Activated CD8-positive, alpha-beta T cell treated with anti-CD3 and anti-CD28 coated beads, Interleukin-2, amount 10 ng/mL, durations not matched to agents 7 days and 5 days (primary cell): ENCODE results near the gene RAMP2. TPM values are rescaled to one million over a fixed set of nuclear protein-coding genes. Genes with fewer than 3 reads are reported as not detected.

Experiments used
- ATAC-seq: fragments of 150-1000 bp; cut with Tn5 transposase; one replicate; pipeline ENCODE4 v1.10.0; 2021; ENCODE audit warnings: moderate library complexity
- CTCF ChIA-PET: fragments of 350-600 bp; sonication (Branson Sonifier 250); formaldehyde crosslinking; loops from one replicate; lab custom pipeline; 2021; ENCODE audit warnings: antibody characterized with exemption; lab: Charles Lee
- POLR2A ChIA-PET: fragments of 350-600 bp; sonication (Branson Sonifier 250); formaldehyde crosslinking; loops from one replicate; lab custom pipeline; 2021; ENCODE audit warnings: antibody characterized with exemption; lab: Charles Lee
- DNase-seq: peaks from one replicate; pipeline ENCODE4 v3.0.0-alpha.2; 2020
- H3K27ac Mint-ChIP-seq: one replicate; pipeline ENCODE4 v1.8.0; 2021; ENCODE audit warnings: mild to moderate bottlenecking, mixed read lengths
- H3K27me3 Mint-ChIP-seq: one replicate; pipeline ENCODE4 v1.8.0; 2021; ENCODE audit warnings: low read depth, mixed read lengths
- H3K36me3 Mint-ChIP-seq: one replicate; pipeline ENCODE4 v1.8.0; 2021; ENCODE audit warnings: low read depth, mixed read lengths
- H3K4me1 Mint-ChIP-seq: one replicate; pipeline ENCODE4 v1.8.0; 2021; ENCODE audit warnings: low read depth, mixed read lengths
- H3K4me3 Mint-ChIP-seq: one replicate; pipeline ENCODE4 v1.8.0; 2021; ENCODE audit warnings: mild to moderate bottlenecking, mixed read lengths
- H3K9me3 Mint-ChIP-seq: one replicate; pipeline ENCODE4 v1.8.0; 2022; ENCODE audit warnings: mixed read lengths; ENCODE audit not compliant: insufficient read depth
- total RNA-seq, 2 experiments: library from RNA; stranded (reverse); gene quantifications; one replicate each; pipeline ENCODE4 v1.2.3, GENCODE V29; 2021

RAMP2 gene
- total RNA-seq, 2 experiments from 2014 or later, result not detected

DNA sequence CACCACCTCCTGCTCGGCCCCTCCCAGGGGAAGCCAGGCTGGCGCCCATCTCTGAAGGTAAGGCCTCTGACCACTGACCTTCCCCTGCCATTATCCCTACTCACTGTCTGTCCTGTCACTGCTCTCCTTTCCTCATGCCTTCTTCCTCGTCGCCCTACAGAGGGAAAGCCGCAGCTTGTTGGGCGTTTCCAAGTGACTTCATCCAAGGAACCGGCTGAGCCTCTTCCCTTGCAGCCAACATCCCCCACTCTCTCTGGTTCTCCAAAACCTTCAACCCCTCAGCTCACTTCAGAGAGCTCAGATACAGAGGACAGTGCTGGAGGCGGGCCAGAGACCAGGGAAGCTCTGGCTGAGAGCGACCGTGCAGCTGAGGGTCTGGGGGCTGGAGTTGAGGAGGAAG lies 34.4 kb downstream of the RAMP2 start:
- H3K9me3 Mint-ChIP-seq, result no peaks in the 10 kb centered on the region
- H3K36me3 Mint-ChIP-seq, result peaks cover 13% of the 10 kb centered on the region
- peaks cover 18% of the 10 kb centered on the region for H3K4me1 Mint-ChIP-seq
- no peak for ATAC-seq
- DNase-seq, result no peak
- H3K4me3 Mint-ChIP-seq, result no peak overlapping the region
- ChIA-PET CTCF (interaction anchor here (2.1 kb wide), 1 partner anchor 29 kb away, joined by 5 read pairs; the partner anchor contains the start of gene BECN1), POLR2A (no interaction called here)
- H3K27me3 Mint-ChIP-seq, result peaks cover 5% of the 10 kb centered on the region
- no peak overlapping the region for H3K27ac Mint-ChIP-seq

DNA sequence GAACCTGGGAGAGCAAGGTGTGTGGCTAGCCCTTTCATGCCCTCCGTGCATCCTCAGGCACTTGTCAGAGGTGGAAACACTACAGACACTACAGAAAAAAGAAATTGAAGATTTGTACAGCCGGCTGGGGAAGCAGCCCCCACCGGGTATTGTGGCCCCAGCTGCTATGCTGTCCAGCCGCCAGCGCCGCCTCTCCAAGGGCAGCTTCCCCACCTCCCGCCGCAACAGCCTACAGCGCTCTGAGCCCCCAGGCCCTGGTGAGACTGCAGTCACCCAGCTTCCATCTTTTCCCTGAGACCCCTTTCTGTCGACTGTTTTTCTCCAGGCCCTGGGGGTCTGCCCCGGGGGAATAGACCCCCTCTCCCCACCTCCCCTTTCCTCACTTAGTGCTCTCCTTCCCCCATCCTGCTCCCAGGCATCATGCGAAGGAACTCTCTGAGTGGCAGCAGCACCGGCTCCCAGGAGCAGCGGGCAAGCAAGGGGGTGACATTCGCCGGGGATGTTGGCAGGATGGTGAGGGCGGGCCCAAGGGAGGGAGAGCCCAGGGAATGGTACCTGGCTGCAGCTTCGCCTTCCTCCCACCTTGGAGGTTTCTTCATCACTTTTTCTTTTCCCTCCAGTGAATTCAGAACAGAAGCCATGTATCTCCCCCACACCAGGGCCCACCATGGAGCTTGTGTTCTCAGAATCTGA lies 35.2 kb downstream of the RAMP2 start:
- CTCF ChIA-PET, result interaction anchor here (2.1 kb wide), 1 partner anchor 28 kb away, joined by 5 read pairs; the partner anchor contains the start of gene BECN1

GRCh38 chr17:42797067-42798007 lies 36.3 kb downstream of the RAMP2 start:
- Mint-ChIP-seq H3K4me1 (peaks cover 18% of the 10 kb centered on the region), H3K36me3 (peaks cover 13% of the 10 kb centered on the region), H3K4me3 (peak overlapping the region; percentile 94), H3K27ac (no peak overlapping the region), H3K9me3 (no peaks in the 10 kb centered on the region), H3K27me3 (peaks cover 5% of the 10 kb centered on the region)
- DNase-seq (no peak), ATAC-seq (no peak)
- ChIA-PET POLR2A (interaction anchor here (0.6 to 3.0 kb wide), 4 partner anchors 9 to 27 kb away, joined by 3 to 14 read pairs (median 4); partner anchors contain the start of genes BECN1 and VPS25), CTCF (interaction anchor here (1.1 to 2.1 kb wide), 4 partner anchors 10 to 34 kb away, joined by 3 to 7 read pairs (median 6); partner anchors contain the start of gene BECN1)

More for the DNA sequence above, 35.2 kb downstream of the RAMP2 start:
- POLR2A ChIA-PET, result interaction anchor here (1.2 kb wide), 1 partner anchor 28 kb away, joined by 3 read pairs; the partner anchor contains the start of gene BECN1
- ATAC-seq (no peak), DNase-seq (no peak)
- no peaks in the 10 kb centered on the region for H3K9me3 Mint-ChIP-seq
- H3K36me3 Mint-ChIP-seq, result peaks cover 13% of the 10 kb centered on the region
- peaks cover 2% of the 10 kb centered on the region for H3K27me3 Mint-ChIP-seq
- peaks cover 18% of the 10 kb centered on the region for H3K4me1 Mint-ChIP-seq
- no peak overlapping the region for H3K27ac Mint-ChIP-seq
- H3K4me3 Mint-ChIP-seq, result no peak overlapping the region

- DNase-seq, result no peak
- no peak for ATAC-seq
- peaks cover 18% of the 10 kb centered on the region for H3K4me1 Mint-ChIP-seq
- peaks cover 13% of the 10 kb centered on the region for H3K36me3 Mint-ChIP-seq
- H3K27ac Mint-ChIP-seq, result no peak overlapping the region
- ChIA-PET CTCF (interaction anchor here (1.1 to 1.5 kb wide), 5 partner anchors 9 to 34 kb away, joined by 3 to 11 read pairs (median 7); partner anchors contain the start of gene BECN1), POLR2A (interaction anchor here (0.6 to 3.0 kb wide), 6 partner anchors 9 to 26 kb away, joined by 3 to 14 read pairs (median 4); partner anchors contain the start of genes BECN1 and VPS25)
- peaks cover 5% of the 10 kb centered on the region for H3K27me3 Mint-ChIP-seq
- H3K4me3 Mint-ChIP-seq, result peak overlapping the region; percentile 94
- no peaks in the 10 kb centered on the region for H3K9me3 Mint-ChIP-seq
These were observed 37.0 kb downstream of the RAMP2 start for GRCh38 chr17:42798011-42798382.

GRCh38 chr17:42798383-42799380 lies 37.7 kb downstream of the RAMP2 start, which contains the start of the genes CNTD1 and COA3:
TSS of gene CNTD1 (plus strand) at chr17:42798861. CDS start at chr17:42799068, 207 bp downstream.
TSS of gene COA3 (minus strand) at chr17:42798704. CDS start at chr17:42798681, 23 bp downstream.
- H3K4me1 Mint-ChIP-seq, result peaks cover 18% of the 10 kb centered on the region
- ChIA-PET CTCF (interaction anchor here (1.1 to 1.5 kb wide), 5 partner anchors 9 to 61 kb away, joined by 3 to 11 read pairs (median 4); partner anchors contain the start of gene BECN1), POLR2A (interaction anchor here (1.2 to 3.0 kb wide), 5 partner anchors 8 to 25 kb away, joined by 3 to 14 read pairs (median 3); partner anchors contain the start of genes BECN1 and VPS25)
- peaks cover 5% of the 10 kb centered on the region for H3K27me3 Mint-ChIP-seq
- DNase-seq (peak; percentile 88), ATAC-seq (peak; percentile 99)
- peak within 1 kb of the TSS; percentile 94 for H3K4me3 Mint-ChIP-seq
- peaks cover 13% of the 10 kb centered on the region for H3K36me3 Mint-ChIP-seq
- H3K9me3 Mint-ChIP-seq, result no peaks in the 10 kb centered on the region
- peak within 1 kb of the TSS; percentile 77 for H3K27ac Mint-ChIP-seq

DNA sequence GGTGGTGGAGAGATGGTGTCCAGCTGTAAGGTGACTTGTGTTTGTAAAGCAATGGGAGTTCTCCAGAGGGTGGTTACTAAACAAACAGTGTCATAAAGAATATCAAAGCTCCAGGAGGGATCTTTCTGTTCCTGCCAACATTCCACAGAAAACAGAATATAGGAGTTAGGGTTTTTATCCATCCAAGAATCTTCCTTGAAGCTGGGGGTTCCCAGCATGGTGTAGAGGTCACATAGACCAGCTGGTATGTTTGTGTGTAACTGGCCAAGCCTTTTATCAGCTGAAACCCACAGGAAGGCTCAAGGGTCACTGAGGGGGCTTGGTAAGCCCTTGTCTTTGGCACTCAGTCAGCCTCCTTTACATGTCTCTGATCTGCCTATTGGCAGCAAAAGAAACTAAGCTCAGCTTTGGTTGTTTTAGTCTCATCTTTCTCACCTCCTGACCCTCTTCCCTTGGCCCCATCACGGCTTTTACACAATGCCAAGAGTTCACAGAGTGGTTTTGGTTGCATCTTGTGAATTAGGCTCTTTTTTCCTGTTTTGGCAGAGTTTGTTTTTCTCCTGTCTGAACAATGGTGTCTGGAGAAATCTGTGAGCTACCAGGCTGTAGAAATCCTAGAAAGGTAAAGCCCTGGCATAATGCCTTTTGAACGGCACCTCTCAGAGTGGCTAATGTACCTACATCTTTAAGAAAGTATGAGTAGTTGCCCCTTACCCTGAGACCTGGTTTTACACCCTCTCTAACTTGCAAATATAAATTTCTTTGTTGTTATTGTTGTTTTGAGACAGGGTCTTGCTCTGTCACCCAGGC lies 42.3 kb downstream of the RAMP2 start:
- Mint-ChIP-seq H3K27ac (no peak overlapping the region), H3K9me3 (no peaks in the 10 kb centered on the region), H3K36me3 (peaks cover 4% of the 10 kb centered on the region), H3K4me3 (no peak overlapping the region), H3K4me1 (peaks cover 7% of the 10 kb centered on the region), H3K27me3 (peaks cover 5% of the 10 kb centered on the region)
- CTCF ChIA-PET, result interaction anchor here (0.7 to 1.3 kb wide), 4 partner anchors 16 to 40 kb away, joined by 3 to 4 read pairs (median 4); partner anchors contain the start of gene BECN1
- DNase-seq, result no peak
- POLR2A ChIA-PET, result no interaction called here
- no peak for ATAC-seq

- ChIA-PET CTCF (interaction anchor here (1.4 kb wide), 1 partner anchor 9 kb away, joined by 3 read pairs; no protein-coding TSS in a partner anchor), POLR2A (no interaction called here)
- Mint-ChIP-seq H3K36me3 (peaks cover 5% of the 10 kb centered on the region), H3K27ac (no peak overlapping the region), H3K4me1 (no peaks in the 10 kb centered on the region), H3K9me3 (no peaks in the 10 kb centered on the region), H3K27me3 (peaks cover 5% of the 10 kb centered on the region), H3K4me3 (no peak overlapping the region)
- no peak for DNase-seq
- ATAC-seq, result no peak
These were observed 43.9 kb downstream of the RAMP2 start for GRCh38 chr17:42804918-42805367.

DNA sequence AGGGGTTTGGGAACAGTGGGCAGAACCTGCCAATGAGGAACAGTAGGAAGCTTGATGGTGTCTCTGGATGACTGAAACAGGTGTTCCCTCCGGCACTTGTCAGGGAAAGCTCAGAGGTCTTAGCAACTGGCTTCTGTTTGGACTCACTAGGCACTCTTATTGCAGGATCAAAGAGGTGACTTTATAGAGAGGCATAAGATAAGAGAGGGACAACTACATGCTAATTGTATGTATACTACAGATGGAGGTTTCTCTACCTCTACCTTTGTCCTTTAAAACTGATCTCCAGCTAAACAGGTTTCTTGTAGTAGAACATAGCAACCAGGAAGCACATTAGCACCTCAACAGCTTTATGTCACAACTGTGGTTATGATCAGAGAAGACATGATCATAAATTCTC lies 45.2 kb downstream of the RAMP2 start:
- H3K27me3 Mint-ChIP-seq, result peaks cover 3% of the 10 kb centered on the region
- CTCF ChIA-PET, result interaction anchor here (1.2 to 2.0 kb wide), 3 partner anchors 14 to 18 kb away, joined by 3 to 9 read pairs (median 5); partner anchors contain the start of gene BECN1
- no peak for DNase-seq
- peaks cover 14% of the 10 kb centered on the region for H3K36me3 Mint-ChIP-seq
- H3K4me3 Mint-ChIP-seq, result no peak overlapping the region
- ATAC-seq, result no peak
- POLR2A ChIA-PET, result interaction anchor here (1.2 kb wide), 1 partner anchor 8 kb away, joined by 3 read pairs; the partner anchor contains the start of gene COA3
- H3K27ac Mint-ChIP-seq, result no peak overlapping the region
- no peaks in the 10 kb centered on the region for H3K9me3 Mint-ChIP-seq
- no peaks in the 10 kb centered on the region for H3K4me1 Mint-ChIP-seq

- Mint-ChIP-seq H3K27ac (no peak overlapping the region), H3K27me3 (no peaks in the 10 kb centered on the region), H3K36me3 (peaks cover 27% of the 10 kb centered on the region), H3K9me3 (no peaks in the 10 kb centered on the region), H3K4me1 (no peaks in the 10 kb centered on the region), H3K4me3 (no peak overlapping the region)
- no peak for DNase-seq
- ChIA-PET POLR2A (no interaction called here), CTCF (interaction anchor here (1.1 to 1.8 kb wide), 2 partner anchors 11 to 231 kb away, joined by 3 to 9 read pairs; partner anchors contain the start of gene PSMC3IP)
- no peak for ATAC-seq
These were observed 48.2 kb downstream of the RAMP2 start for GRCh38 chr17:42809250-42809649.
